HG03469 (cell line): ENCODE data around the gene GSDMA.

Experiments
- ATAC-seq: cut with Tn5 transposase; IDR thresholded peaks from one replicate; pipeline ENCODE4 v1.9.1; 2021; ENCODE audit warnings: mild to moderate bottlenecking, moderate library complexity, moderate number of reproducible peaks; ENCODE audit not compliant: unreplicated experiment

Gene GSDMA

GRCh38 chr17:39954876-39955275 lies 7.9 kb upstream of the GSDMA start:
- no peak for ATAC-seq

DNA sequence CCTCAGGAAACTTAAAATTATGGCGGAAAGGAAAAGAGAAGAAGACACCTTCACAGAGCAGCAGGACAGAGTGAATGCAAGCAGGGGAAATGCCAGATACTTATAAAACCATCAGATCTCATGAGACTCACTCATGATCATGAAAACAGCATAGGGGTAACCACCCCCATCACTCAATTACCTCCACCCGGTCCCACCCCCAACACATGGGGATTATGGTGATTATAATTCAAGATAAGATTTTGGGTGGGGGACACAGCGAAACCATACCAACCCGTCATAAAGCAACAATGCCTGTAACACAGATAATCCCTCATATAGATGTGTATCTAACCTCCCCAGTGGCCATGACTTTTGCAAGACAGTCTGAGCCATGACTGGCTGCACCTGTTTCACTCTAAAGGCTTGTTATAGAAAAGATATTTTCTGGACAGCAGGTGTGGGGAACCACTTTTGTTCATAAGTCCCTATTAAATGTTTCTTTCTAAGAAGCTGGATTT lies 7.0 kb upstream of the GSDMA start:
- ATAC-seq = no peak

- ATAC-seq = no peak
Observed at GRCh38 chr17:39960524-39961041, 2.2 kb upstream of the GSDMA start.

DNA sequence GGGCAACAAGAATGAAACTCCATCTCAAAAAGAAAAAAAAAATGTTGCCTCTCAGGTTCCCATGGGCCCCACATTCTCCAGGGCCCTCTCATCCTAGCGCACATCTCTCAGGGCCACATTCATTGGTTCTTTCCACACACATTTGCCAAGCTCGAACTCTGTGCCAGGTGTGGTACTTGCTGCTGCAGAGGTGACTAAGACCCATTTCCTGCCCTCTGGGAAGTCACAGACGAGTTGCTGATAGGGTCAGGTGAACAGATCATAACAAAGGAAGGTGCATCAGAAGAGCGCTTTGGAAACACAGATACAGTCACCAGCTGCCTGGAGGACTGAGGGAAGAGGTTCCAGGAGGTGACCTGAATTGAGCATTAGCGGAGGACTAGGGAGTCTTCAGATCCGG lies 1.0 kb downstream of the GSDMA start:
- ATAC-seq = no peak

GRCh38 chr17:39965017-39965699 lies 2.4 kb downstream of the GSDMA start:
- no peak for ATAC-seq

DNA sequence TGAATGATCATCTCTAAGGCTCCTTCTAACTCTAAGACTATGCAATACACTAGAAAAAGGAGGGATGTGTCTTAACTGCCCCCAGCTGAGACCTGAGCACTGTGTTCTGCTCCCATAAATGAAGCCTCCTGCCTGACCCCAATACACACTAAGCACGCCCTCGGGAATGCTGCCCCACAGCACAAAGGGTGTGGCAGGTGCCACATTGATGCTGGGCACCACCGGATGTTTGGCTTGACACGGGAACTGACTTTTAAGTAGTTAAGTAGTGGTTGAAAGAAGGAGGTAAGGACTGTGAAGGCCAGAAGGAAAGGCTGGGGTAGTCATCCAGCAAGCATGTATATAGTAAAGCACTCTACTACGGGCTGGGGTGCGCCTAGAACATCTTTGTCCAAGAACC lies 4.0 kb downstream of the GSDMA start:
- ATAC-seq = no peak

- no peak for ATAC-seq
Observed at GRCh38 chr17:39968761-39969160, 6.0 kb downstream of the GSDMA start.

DNA sequence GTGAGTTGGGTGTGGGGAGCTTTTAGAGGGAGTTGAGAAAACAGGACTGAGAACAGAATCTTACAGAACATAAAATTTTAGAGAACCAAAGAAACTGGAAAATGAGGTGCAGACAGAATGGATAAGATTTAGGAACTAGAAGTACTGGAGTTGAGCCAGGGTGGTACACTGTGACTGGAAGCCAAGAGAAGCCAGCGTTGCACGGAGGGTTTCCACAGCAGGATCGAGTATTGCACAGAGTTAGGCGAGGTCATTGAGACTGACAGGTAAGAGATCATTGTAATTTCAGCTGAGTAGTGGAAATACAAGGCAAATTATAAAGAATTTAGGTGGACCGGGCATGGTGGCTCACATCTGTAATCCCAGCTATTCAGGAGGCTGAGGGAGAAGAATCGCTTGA lies 6.6 kb downstream of the GSDMA start:
- ATAC-seq = no peak

DNA sequence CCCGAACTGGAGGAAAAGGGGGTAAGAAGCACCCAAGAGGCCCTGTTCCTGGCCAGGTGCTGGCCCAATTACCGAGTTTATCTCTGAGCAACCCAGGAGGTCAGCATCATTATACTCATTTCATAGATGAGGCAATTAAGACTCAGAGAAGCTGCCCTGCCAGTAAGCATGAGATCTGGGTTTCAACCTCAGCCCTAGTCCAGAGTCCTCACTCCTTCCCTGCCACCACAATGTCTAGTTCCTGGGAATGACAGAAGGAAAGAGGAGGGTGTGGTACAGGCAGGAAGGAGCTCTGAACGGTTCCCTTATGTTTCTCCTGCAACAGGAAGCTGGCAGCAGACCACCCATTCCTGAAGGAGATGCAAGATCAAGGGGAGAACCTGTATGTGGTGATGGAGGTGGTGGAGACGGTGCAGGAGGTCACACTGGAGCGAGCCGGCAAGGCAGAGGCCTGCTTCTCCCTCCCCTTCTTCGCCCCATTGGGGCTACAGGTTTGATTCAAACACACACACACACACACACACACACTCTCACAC lies 7.4 kb downstream of the GSDMA start:
- no peak for ATAC-seq

DNA sequence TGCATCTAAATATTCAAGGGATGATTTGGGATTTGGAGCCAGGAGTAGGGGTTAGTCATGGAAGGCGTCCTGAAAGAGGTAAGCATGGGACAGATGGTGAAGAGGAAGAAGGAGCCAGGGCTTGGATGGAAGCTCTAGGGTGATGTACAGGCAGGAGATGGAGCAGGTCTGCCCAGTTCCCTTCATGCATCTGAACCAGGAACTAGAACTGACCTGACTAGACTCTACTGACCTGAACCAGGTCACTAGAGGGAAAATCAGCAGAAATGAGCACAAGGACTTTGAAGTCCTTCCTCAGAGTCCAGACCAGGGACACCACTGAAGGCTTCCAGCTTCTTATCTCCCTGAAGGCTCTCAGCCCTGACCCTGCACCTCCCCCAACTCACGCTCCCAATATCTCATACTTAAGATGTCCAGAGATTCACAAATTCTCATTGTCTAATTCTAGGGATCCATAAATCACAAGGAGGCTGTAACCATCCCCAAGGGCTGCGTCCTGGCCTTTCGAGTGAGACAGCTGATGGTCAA lies 8.3 kb downstream of the GSDMA start:
- ATAC-seq = no peak

- no peak for ATAC-seq
Observed at GRCh38 chr17:39972271-39972670, 9.5 kb downstream of the GSDMA start.

- no peak for ATAC-seq
Observed at GRCh38 chr17:39973496-39973895, 10.7 kb downstream of the GSDMA start.

DNA sequence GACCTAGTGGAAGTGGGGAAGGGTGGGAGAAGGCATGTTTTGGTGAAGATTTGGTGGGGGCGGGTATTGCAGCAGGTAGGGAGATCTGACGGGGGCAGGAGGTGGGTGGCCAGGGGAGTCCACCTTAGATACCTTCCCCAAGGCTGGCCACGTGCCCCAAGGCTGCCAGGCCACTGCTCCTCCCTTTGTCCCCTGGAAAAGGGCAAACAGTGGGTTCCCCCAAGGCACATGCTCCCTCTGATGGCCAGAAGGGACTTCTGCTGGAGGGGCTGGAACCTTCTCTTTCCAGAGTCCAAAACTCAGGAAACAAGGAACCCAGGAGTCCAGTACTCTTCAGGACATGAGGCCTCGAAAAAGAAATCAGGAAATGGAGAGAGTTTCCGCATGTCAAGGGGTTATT lies 11.6 kb downstream of the GSDMA start:
- no peak for ATAC-seq

- ATAC-seq = no peak
Observed at GRCh38 chr17:39975801-39976200, 13.0 kb downstream of the GSDMA start.

- no peak for ATAC-seq
Observed at GRCh38 chr17:39979016-39979670, 16.3 kb downstream of the GSDMA start.

- ATAC-seq = no peak
Observed at GRCh38 chr17:39979893-39980350, 17.1 kb downstream of the GSDMA start.

DNA sequence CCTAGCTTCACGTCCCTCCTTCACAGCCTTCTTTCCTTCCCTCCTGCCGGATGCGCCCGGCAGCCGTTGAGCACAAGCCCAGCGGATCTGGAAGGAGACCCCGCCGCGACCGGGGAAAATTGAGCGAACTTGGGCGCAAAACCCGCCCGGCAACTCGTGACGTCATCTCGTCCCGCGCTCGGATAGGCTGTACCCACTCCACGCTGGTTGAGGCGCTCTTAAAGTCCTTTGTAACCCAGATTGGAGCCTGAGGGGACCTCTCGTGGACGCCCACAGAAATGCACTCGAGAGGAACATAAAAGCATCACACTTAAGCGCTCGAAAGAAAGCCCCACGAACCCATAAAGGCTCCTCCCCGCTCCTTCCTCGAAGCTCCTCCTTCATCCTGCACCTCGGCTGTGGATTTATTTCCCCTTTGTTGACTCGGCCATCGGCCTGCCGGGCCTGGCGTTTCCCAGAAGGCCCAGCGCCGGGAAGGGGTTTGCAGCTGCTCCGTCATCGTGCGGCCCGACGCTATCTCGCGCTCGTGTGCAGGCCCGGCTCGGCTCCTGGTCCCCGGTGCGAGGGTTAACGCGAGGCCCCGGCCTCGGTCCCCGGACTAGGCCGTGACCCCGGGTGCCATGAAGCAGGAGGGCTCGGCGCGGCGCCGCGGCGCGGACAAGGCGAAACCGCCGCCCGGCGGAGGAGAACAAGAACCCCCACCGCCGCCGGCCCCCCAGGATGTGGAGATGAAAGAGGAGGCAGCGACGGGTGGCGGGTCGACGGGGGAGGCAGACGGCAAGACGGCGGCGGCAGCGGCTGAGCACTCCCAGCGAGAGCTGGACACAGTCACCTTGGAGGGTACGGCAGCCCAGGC lies 17.8 kb downstream of the GSDMA start, which contains the start of gene PSMD3:
TSS of gene PSMD3 (plus strand) at position 457 of the 856 bp plus-strand sequence. CDS start at position 621, 164 bp downstream.
- ATAC-seq = peak; percentile 80

DNA sequence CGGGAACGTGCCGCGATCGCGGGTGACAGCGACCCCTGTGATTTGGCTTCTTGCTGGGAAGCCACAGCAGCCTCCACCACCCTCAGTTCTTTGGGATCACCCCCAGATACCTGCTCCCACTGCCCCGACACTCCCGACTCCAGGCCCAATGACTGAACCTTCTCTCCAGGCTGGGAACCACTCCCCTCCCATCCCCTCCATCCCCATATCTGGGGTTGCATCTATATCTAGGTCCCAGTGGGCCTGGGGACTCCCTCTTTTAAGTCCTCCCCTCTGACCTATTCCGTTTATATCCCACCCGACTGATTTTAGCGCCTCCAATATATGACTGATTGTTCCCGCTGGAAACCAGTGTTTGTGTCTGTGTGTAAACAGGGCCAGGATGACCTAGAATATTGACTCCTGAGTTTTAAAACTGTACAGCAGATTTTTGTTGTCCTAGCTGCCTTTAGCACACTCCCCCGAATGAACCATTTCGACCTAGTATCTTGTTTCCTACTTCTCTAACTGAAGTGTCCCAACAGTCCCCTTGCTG lies 18.5 kb downstream of the GSDMA start:
- ATAC-seq = no peak

DNA sequence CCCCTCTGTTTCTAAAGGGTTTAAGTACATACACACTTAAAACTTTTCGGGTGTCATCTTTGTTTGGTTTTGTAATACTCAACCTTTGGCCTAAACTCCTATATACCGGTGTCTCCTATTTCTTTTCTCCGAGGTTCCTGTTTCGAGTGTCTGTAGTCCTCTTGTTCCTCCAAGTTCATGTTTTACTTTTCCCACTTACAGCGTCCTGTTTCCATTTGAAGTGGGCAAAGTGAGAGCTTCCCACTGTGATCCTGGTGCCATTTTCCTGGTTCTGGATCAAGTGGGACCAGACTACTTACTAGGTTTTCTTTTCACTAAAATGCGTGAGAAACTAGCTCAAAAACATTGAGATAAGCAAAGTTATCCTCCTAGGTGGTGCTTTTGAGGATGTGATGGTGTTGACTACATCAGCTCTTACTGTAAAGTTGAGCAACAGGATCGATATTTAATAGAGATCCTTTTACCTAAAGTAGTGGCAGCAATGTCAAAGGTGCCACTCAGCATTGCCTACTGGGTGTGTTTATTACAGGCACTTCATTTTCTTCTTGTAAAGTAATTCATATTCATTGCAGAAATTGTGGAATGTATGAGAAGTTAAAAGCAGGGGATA lies 19.1 kb downstream of the GSDMA start:
- ATAC-seq = no peak
